H1 (cell line): ENCODE measurements around the gene FARS2. TPM values are rescaled to one million over a fixed set of nuclear protein-coding genes. Genes with fewer than 3 reads are reported as not detected.

Experiments
- polyA plus RNA-seq, 7 experiments: library from polyadenylated mRNA; depleted of rRNA in 3 of 7; stranded (reverse) in 5 of 7; unstranded in 2 of 7; fragments of >200 nt in 5 of 7; fragments of 200-250 nt in 2 of 7; gene quantifications; 1 replicate in 5 of 7; 2 replicates in 1 of 7; 4 replicates in 1 of 7; pipeline versions ENCODE4 v1.2.1 to v1.2.3, GENCODE V29; 2011 to 2013; ENCODE audit warnings: missing spikeins in 2 of 7, mixed read lengths in 2 of 7
- total RNA-seq: library from RNA; stranded (reverse); fragmentation: NEBNext Ultra II Directional; extraction: Animal tissue kit (Norgen Biotek cat#: 25700); gene quantifications from 2 replicates; pipeline ENCODE4 v1.2.1, GENCODE V29; 2021

FARS2 gene
- total and polyA plus RNA-seq, 2 of the 8 experiments (the other 6 are each of a cell fraction or from before 2014, with no cell fraction given), result 11.7 to 14.4 TPM

Other genes starting within 250 kb of the FARS2 start
- 0.09 TPM in 1 of 2 replicates, not detected in the other for gene PPP1R3G, start 176.2 kb upstream of the FARS2 start, total RNA-seq
- gene PPP1R3G, start 176.2 kb upstream of the FARS2 start, polyA plus RNA-seq (2011; rRNA removed), result 0.03 and 0.06 TPM in 2 replicates
- 61.3 and 62.8 TPM in 2 replicates for gene LYRM4, start 563 bp upstream of the FARS2 start, total RNA-seq
- gene LYRM4, start 563 bp upstream of the FARS2 start, polyA plus RNA-seq (2011; rRNA removed), result 49.2 and 56.6 TPM in 2 replicates